A549 treated with CpdA at 1 μM for 4 hours (cell line): Measurements from ENCODE around the gene SLC17A2. TPM values are rescaled to one million over a fixed set of nuclear protein-coding genes. Genes with fewer than 3 reads are reported as not detected.

ENCODE experiments used
- total RNA-seq: library from RNA; stranded (reverse); fragments of 200-300 nt; extraction: Qiagen RNA extraction; gene quantifications from 5 replicates; pipeline ENCODE4 v1.2.3, GENCODE V29; 2022; ENCODE audit warnings: low read depth

Gene SLC17A2
- total RNA-seq = not detected in 5 replicates

GRCh38 chr6:25930532-25931410 lies at the start of gene SLC17A2:
SLC17A2 (minus strand) TSS chr6:25930691; CDS start chr6:25925796, 4,895 bp downstream.

DNA sequence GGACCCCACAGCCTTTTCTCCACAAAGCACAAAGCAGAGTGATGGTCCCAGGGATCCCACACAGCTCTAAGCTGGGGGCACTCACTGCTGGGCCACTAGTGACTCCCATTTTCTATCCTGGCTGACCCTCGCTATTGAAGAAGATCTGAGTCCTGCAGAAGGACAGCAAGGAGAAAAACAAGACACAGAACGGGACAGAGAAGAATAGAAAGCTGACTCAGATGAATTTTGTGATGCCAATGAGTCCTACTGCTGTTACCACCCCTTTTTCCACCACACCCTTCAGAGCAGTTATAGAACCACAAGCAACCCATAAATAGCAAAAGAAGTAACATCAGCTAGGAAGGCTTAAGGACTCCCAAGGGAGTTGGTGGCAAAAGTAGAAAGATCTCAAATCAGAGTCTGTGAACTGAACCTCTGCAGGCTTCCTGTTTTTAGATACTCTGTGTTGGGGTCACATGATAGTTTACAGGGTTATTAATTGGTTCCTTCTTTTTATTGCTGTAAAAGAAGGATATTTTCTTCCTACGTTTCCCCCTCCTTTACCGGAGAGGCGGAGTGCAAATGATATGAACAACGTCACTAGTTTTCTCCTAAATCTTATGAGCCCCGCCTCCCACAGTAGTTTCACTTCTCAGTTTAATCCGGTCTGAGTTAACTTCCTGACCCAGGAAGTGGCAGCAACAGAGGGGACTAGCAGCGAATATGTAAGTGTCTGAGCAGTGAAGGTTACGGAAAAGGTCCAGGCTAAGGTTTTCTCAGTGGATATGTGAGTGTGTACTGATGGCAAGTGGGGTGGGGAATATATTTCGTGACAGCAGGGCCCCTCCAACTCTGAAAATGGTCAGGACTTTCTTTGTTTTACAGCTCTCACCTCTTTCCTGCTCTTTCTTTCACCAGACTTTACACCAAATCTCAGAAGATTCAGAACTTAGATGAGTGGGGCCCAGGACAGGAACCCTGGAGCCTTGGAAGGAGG lies 31.9 kb upstream of the SLC17A2 start, which contains the start of gene TRIM38:
Gene TRIM38, plus strand, starts transcription at position 654 of the 979 bp plus-strand sequence. CDS start 3,721 bp downstream, outside the sequence.

GRCh38 chr6:25874118-25874517 lies 56.4 kb downstream of the SLC17A2 start, which contains the start of gene SLC17A3:
SLC17A3 (minus strand) TSS chr6:25874243; CDS start chr6:25868387, 5,856 bp downstream.

Other genes with a start within 250 kb of the SLC17A2 start
- not detected in 5 replicates for gene SLC17A4, start 175.9 kb downstream of the SLC17A2 start, total RNA-seq
- 0.05 TPM in 1 of 5 replicates, not detected in the others for gene SLC17A1, start 98.6 kb downstream of the SLC17A2 start, total RNA-seq
- 0.95 to 1.5 TPM (median 1.2 TPM) in 5 replicates for gene SLC17A3, start 56.4 kb downstream of the SLC17A2 start, total RNA-seq
- 1.8 to 2.5 TPM (median 1.9 TPM) in 5 replicates for gene TRIM38, start 32.1 kb upstream of the SLC17A2 start, total RNA-seq
- gene HFE, start 156.7 kb upstream of the SLC17A2 start, total RNA-seq = 8.7 to 13.8 TPM (median 13.5 TPM) in 5 replicates